Measurements from ENCODE around the gene CBX2.

CBX2 gene

DNA sequence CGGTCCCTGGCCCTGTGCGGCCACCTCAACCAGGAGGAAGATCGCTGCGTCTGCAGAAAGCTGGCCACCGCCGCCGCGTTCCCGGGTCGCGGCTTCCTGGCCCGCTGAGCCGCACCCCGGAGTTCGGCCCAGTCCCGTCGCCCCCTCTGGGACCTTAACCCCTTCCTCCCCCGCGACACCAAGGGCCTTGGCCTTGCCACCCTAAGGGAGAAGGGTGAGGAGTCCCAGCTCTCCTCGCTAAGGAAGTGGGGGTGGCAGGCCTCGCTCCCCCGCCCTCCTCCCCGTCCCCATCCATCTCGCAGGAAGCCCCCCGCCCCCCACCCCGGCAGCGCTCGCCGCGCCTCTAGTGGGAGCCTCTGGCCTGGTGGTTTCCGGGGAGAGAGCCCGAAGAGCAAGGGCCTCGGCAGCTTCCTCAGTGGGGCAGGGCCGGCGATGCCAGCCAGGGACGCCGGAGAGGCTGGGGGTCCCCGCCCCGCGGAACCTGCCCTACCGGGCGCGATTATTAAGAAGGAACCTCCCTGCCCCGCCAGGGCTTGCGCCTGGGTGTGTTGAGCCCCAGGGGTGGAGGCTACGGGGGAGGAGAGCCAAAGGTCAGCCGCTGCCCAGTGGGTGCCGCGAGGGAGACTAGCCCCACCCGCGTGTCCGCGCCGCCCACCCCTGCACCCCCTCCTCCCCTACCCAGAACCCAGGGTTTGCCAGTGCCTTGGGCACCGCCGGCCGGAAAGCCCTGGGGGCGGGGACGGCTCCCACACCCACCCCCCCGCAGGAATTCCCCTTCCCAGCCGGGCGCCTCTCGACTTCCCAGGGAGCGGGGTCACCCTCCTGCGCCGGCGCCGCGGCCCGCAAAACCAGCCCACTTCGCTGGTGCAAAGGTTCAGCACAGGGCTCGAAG, 54.5 kb downstream of the CBX2 start:
- no peak for DNase-seq

DNA sequence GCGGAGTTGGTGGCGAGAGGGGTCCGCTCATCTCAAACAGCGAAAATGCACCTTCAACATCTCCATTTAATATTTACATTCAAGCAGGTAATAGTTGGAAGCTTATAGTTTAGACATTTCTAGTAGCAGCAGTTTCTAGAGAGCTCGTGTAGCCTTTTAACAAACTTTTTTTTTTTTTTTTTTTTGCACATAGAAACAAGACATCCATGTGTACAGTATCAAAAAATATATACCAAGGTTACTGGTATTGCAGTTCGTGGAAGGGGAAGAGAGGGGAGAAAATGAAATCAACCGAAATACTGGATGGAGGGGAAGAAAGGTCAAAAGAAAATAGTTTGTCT, 55.1 kb downstream of the CBX2 start:
- no peak for DNase-seq

- DNase-seq: no peak
These were observed 56.0 kb downstream of the CBX2 start for GRCh38 chr17:79833744-79834564.

GRCh38 chr17:79834565-79835469, 56.9 kb downstream of the CBX2 start:
- DNase-seq: no peak

- no peak for DNase-seq
These were observed 57.5 kb downstream of the CBX2 start for GRCh38 chr17:79835470-79835899.

GRCh38 chr17:79835953-79836509, 58.1 kb downstream of the CBX2 start:
- DNase-seq: no peak

DNA sequence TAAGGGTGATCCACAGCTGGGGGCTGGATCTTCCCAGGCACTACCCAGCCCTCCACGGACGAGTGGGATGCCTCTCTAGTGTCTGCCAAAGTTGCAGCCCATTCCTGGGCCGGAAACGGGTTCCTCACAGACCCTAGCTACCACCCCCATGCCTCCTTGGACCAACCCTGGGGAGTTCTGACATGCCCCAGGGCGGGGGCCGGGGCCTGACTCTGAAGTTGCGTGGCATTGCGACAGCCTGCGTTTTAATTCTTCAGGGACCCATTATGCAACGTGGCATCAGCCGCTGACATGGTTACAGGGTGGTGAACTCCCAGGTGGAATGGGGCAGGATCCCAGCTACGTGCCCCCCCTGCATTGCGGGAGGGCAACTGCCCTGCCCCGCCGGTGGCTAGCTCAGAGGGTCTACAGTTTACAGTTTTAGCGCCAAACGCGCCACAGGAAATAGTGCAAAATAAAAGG, 58.6 kb downstream of the CBX2 start:
- no peak for DNase-seq

DNA sequence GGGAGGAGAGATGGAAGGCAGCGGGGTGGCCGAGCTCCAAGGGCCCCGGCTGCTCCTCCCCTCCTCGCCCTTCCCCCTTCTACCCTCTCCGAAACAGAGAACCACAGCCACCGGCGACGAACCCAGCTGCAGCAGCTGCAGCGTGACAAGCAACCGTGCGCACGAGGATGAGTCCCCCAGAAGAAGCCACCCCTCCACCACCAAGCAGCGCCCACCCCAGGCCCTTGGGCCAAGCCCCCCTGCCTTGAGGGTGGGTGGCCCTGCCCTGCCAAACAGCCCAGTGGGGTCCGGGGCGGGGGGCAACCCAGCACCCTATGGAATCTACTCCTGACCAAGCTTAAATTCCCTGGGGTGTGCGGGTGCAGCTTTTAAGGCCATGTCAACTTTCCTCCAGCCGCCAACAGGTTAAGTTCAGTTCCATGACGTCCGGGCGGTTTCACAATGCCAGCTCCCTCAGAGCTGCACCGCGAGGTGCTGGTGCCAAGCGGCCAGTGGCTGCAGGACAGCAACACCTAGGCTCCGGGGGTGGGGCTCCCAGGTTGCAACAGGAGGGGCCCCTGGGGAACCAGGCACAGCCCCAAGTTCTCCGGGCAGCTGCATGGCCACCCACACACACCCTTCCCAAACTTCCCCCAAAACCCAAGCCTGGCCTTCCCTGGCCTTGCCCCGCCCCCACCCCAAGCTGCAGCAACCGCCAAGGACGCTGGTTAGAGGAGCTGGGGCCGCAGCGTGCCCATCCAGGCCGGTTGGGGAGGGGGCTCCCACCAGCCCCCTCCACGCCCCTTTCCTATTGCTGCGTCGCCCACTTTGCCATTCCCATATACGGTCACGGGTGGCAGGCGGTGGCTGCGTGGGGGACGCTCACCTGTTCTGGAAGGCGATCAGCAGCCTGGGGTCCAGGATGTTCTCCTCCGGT, 59.3 kb downstream of the CBX2 start:
- DNase-seq: no peak

All from KG1 (cell line).